Right renal cortex interstitium (tissue), 3 donors: Measurements from ENCODE around the gene ADAMTSL2. TPM values are rescaled to one million over a fixed set of nuclear protein-coding genes. Genes with fewer than 3 reads are reported as not detected.

Source experiments
- DNase-seq, 3 donors: peaks; one replicate each; pipeline ENCODE4 v3.0.0-alpha.2; 2013; ENCODE audit warnings: low read depth in 3 of 3, low spot score in 2 of 3
- polyA plus RNA-seq, 3 donors: library from polyadenylated mRNA; unstranded; fragments of 120-200 nt; gene quantifications; one replicate each; pipeline ENCODE4 v1.2.1, GENCODE V29; 2013; ENCODE audit not compliant: insufficient read length in 3 of 3

ADAMTSL2 gene
- polyA plus RNA-seq, 3 donors, result 1.3 to 1.4 (median 1.3) TPM

DNA sequence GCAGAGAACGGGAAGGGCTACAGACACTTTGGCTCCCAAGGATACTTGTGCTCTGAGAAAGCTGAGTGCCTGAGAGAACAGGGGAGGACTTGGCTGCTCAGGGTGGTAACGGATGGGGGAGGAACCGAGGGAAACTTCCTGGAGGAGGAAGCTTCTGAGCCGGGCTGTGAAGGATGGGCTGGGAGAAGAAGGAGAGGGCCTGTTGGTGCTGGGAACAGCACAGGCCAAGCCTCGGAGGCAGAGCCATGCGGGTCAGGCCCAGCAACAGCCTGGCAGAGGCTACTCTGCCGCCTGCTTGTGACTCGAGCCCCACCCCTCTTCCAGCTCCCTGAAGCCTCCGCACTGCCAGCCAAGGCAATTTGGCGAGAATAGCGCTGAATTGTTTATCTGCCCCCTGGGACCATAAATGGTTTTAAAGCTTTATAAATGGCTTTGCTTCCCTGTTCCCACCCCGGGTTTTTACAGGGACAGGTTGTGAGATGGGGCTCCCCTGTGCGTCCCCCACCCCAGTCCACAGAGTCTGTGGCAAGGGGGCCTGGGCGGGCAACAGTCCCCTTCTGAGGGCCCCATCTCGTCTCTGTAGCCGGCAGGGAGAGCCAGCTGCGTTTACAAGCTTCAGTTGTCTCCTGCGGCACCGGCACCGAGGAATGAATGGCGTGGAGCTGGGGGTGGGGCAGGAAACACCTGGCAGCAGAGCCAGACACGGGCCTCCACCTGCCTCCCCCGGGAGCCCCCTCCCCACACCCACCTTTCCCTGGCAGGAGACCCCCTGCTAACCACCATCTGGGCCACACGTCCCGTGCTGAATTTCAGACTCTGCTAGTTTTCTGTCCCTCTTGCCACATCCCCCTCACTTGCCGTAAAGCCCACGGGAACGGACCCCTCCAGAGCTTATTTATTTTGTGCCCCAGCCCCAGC, 50.3 kb downstream of the ADAMTSL2 start:
- DNase-seq, result no peak

DNA sequence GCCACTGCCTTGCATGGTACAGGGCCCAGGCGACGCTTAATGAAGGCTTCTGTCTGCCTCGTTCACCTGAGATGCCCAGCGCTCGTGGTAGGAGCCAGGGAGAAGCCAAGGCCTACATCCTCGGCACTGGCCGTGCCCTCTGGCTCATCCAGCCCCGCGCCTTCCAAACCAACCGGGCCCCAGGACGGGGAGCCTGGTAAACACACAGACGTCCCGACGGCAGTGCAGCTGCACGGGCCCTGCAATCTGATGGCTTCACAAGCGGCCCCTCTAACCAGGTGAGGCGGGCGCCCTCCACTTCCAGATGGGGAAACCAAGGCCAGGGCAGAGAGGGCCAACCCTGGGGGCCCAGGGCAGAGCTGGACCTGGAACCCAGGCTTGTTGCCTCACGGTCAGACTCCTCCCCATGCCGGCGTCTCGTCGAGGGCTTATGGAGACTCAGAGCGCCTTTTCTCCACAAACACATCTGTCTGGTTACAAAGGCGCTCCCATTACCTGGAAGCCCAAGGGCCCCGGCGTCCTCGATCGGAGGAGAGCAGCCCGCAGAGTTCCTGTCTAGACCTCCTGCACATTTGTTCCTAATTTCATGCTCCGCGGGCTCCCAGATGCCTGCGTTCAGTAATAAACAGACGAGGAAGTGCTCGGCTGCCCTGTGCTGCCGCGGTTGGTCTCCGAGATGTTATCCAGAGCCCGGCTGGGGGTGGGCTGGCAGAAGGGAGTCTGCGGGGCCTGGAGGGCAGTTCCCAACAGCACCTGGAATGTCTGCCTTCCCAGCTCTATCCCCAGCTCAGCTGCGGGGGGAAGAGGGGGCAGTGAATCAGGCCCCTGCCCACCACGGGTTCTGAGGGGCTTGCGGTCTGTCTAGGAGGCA, 51.2 kb downstream of the ADAMTSL2 start:
- no peak for DNase-seq

DNA sequence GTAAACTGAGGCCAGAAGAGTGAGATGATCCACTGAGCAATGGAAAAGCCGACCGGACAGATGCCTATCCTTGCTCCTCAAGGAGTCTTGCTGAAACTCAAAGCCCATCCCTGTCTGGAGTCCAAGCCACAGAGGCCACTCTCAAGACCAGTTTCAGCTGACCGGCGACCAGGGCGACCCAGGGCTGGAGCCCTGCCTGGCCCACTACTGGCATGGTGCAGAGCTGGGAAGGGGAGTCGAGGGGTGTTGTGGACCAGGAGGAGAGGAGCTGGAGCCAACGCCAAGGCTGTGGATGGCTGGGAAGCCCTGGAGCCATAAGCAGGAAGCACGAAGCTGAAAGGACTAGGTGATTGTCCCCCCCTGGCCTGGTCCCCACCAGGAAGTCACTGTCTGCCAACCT, 52.5 kb downstream of the ADAMTSL2 start:
- no peak for DNase-seq

DNA sequence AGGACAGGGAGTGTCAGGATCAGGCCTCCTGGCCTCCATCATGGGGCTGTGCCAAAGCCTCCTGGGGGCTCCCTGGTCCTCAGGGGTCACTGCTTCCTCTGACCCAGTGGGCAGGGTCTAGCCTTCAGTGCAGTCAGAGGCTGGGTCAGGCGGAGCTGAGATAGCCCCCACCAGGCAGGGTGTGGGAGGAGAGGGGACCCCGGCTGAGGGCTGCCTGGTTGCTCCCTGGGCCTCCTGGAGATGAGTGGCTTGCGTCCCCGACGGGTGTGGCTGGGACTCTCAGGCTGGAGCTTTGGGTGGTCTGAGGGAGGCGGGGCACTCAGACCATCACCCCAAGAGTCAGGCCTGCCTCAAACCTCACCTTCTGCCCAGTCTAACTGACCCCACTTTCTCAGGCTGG, 53.0 kb downstream of the ADAMTSL2 start:
- DNase-seq, result no peak

DNA sequence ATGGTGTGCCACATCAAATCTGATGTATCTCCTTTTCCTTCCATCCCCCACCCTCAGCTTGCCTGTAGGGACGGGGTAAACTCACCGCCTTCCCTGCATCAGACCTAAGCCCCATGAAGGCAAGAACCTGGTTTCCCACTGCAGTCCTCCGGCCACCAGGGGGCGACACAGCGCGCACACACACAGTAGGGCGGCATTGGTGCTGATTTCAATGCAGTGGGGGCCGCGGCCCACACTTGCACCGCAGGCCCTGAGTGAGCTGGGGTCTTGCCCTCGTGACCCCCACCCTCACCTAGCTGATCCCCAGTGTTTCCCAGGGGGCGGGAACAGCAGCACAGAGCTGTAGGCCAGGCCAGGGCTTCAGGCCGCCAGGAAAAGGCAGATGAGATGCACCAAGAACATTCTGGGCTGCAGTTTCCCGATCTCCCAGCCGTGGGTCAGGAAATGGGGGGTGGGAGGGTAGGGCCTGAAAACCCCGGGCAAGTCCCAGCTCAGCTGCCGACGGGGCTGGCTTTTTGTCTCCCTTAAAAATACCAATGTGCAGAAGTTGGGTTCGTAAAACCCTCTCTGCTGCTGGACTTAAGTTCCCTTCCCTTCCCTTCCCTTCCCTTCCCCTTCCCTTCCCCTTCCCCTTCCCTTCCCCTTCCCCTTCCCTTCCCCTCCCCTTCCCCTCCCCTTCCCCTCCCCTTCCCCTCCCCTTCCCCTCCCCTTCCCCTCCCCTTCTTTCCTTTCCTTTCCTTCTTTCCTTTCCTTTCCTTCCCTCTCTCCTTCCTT, 55.1 kb downstream of the ADAMTSL2 start:
- DNase-seq, result no peak

DNA sequence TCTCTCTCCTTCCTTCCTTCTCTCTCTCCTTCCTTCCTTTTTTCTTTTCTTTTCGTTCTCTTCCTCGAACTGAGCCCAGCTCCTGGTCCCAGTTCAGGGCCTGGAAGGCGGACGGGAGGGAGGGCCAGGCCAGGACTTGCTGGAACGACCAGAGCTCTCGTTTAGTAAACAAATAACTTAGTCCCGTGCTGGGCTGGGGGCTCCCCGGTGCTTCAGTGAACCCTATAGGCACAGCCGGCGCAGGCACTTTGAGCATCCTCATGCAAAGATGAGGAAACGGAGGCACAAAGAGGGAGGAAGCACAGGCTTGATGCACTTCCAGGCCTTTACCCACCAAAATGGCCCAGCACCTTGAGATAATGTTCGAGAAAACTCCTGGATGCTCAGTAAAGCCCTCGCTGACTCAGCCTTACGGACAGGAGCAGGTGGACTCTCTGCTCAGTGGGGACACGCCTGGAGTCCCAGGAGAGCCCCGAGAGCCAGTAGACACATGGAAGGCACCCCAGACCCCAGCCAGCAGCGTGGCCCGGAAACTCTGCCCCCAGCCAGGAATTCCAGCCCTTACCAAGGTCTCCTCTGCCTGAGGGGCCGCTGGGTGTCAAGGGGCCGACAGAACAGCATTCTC, 55.8 kb downstream of the ADAMTSL2 start:
- no peak for DNase-seq

DNA sequence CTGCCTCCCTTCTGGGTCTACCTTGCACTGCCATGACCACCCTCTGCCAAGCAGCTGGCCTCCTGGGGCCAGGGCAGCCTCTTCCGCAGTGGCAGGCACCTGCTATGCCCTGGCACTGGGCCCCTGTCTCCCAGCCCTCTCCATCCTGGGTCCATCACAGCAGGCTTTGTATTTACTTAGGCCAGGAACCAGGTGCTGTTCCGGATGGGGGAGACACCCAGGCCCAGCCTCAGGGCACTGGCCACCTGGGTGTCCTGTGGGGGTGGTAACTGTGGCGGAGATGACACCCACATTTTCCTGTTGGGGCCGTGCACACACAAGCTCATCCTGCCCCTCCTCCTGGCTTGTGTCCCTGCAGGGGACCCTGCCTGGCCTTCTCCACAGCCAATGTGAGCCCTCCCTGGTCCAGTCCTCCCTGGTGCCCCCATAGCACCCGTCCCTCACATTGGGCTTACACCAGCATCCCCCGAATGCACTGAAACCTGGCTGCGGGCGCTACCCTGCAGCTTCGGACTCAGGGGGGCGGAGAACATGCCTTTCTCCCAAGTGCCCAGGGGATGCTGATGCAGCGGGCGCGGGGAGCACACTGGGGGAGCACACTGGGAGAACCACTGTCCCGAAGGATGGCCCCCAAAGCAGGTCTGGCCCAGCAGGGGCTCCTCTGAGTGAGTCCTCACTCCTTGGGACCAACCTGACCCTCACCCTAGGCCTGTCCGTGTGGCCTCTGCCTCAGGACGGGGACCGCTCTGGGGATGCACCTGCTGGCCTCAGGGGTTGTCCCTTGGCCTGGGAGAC, 56.8 kb downstream of the ADAMTSL2 start:
- no peak for DNase-seq

DNA sequence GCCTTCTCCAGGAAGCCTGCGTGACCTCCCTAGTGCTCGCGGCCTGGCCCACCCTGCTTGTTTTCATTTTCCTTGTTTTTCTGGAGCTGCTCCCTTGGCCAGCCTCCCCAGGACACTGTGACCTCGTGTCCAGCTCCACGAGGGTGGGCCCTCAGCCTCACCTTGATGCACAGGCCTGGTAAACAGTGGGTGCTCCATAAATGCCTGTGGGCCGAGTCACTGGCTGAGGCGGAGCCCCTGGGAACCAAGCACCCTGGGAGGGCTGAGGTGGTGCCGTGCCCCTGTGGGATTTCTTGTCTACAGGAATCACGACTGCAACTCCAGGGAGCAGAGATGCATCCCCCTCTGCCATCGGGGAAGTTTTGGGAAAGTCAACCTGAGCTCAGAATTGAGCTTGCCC, 57.5 kb downstream of the ADAMTSL2 start:
- DNase-seq, result no peak

DNA sequence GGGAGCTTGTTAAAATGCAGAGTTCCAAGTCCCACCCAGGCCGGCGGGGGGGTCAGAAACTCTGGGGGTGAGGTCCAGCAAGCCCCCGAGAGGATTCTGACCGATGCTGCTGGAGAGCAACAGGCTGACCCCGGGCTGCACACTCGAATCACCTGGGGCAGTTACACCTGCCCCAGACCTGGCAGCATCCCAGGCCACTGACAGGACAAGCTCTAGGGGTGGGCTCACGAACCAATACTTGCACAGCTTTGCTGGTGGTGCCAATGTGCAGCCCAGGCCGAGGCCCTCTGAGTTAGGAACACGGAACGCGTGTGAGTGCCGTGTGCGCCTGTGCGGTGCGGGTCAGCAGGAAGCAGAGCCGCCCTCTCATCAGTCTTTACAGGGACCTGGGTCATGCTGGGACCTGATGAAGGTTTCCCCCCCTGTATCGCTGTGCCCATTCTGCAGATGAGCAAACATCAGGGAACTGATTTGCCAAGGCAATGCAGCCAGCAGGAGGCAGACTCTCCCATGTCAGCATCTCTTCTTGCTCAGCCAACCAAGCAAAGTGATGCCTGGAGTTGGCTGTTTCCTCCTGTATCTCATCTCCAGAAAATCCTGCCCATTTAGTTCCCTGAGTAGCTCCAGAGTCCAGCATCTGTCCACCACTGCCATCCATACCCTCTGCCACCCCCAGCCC, 58.4 kb downstream of the ADAMTSL2 start:
- DNase-seq, result no peak

DNA sequence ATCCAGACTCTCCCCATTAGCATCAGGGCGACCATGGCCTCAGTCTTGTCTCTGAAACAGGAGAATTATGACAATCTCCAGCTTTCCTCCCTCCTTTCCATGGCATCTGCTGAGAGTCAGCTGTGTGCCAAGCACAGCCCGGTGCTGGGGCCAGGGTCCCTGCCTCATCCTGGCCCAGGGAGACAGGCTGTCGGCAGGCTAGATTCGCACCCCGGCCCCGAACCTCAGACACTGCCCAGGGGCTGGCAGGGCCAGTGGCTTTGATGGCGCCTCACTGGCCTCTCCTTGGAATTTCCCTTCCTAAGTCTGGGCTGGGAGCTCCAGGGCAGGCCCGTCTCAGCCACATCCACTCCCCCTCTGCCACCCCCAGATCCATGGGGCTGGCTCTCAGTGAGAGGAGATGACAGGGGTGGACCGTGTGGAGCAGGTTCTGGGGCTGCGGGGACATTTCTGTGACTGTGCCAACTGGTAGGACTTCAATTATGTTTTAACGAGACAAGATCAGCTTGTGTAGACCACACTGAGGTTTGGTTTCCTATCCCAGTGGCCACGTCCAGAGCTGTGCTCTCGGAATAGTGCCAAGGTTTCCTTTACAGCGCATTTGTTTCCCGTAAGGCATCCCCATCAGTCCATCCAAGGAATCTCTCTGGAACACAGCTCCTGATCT, 59.2 kb downstream of the ADAMTSL2 start:
- DNase-seq, result no peak

DNA sequence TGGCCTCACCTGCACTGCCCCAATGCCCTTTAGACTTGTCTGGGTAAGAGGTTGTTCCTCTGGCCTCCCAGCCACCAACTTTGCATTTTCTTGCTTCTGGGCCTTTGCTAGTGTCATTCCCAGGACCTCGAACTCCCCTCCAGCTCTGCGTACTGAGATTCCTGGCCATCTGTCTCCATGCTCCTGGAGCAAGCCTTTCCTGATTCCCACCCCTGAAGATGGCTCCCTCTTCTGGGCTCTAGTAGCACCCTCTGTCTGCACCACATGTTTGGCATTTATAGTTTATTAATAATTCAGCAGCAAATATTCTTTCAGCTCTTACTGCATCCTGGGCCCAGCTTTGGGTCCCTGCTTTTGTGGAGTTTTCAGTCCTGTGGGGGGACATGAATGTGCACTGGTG, 59.8 kb downstream of the ADAMTSL2 start:
- DNase-seq, result no peak

DNA sequence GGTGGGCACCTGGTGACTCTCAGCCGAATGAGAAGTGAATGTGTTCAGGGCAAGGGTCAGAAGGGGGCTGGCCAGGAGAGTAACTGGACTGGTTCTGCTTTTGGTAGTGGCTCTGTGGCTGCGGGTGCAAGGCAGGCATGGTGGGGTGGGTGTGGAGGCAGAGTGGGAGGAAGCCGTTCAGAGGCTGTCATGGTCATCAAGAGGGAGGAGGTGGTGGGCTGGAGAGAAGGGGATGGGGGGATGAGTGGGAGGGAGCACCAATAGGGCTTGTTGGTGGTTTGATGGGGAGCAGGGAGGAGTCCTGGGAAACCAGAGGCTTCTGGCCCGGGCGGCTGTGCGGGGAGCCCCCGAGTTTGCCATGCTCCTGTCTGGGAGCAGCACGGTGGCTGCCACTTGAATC, 61.4 kb downstream of the ADAMTSL2 start:
- DNase-seq, result no peak

DNA sequence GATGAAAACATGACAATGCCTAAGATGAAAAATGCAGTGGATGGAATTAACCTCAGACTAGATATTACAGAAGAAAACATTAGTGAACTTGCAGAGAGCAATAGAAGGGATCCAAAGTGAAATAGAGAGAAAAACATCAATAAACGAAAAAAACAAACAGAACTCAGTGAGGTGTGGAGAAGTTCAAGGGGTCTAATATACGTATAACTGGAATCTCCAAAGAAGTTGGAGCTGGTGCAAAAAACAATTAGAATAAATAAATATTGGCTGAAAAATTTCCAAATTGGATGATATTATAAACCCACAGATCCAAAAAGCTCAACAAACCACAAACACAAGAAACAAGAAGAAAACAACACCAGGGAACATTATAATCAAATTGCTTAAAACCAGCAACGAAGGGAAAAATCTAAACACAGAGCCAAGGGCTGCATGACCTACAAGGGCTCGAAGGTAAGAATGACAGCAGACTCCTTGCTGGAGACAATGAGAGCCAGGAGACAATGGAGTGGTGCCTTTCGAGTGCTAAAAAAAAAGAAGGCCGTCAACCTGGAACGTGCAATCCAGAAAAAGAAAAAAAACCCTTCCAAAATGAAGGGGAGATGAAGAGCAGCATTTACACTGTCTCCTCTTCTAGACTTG, 62.9 kb downstream of the ADAMTSL2 start:
- no peak for DNase-seq

DNA sequence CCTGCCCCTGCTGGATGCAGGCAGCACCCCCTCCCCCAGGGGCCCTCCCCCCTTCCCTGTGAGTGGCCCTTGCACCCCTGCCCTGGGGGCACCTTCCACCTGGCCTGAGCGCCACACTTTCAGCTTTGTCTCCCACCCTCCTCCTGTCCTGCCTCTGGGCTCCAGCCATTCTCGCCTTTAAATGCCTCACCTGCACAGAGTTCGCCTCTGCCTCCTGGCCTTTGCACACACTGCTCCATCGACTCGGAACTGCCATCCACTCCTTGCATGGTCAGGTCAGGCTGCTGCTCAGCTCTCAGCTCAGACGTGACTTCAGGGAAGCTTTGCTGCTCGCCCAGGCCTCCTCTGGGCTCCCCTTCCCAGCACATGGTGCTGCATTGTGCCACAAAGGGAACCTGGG, 64.5 kb downstream of the ADAMTSL2 start:
- no peak for DNase-seq

DNA sequence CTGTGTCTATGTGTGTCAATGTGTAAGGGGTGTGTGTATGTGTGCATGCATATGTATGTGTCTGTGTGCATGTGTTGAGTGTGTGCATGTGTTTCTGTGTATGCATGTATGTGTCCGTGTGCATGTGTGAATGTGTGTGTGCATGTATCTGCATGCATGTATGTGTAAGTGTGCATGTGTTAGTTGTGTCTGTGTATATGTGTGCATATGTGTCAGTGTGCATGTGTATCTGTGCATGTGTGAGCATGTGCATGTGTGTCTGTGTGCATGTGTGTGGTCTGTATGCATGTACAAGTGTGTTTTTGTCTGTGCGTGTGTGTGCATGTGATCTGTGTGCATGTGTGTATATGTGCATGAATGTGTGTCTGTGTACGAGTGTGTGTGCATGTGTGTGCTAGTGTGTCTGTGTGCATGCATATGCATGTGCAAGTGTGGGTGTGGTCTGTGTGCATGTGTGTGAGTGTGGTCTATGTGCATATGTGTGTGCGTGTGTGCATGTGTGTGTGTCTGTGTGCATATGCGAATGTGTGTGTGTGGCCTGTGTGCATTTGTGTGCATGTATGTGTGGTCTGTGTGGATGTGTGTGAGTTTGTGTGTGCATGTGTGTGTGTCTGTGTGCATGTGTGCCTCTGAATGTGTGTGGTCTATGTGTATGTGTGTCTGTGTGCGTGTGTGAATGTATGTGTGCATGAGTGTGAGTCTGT, 65.1 kb downstream of the ADAMTSL2 start:
- DNase-seq, result no peak

DNA sequence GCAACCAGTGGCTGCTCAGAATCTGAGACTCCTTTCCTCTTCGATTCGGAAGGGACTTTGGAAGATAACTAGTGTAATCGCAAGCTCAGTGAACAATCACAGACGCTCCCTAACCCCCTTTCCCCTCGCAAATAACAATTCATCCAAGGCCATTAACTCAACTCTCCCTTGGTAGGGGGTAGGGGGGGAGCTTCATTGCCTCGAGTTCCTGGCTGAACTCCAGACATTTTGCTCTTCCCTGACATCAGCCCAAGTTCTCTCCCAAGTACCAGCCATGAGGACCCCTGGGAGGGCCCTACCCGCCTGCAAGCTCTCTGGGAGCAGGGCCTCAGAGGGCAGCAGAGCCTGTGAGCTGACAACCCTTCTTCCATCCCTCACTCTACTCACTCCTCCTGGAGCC, 66.2 kb downstream of the ADAMTSL2 start:
- DNase-seq, result no peak

DNA sequence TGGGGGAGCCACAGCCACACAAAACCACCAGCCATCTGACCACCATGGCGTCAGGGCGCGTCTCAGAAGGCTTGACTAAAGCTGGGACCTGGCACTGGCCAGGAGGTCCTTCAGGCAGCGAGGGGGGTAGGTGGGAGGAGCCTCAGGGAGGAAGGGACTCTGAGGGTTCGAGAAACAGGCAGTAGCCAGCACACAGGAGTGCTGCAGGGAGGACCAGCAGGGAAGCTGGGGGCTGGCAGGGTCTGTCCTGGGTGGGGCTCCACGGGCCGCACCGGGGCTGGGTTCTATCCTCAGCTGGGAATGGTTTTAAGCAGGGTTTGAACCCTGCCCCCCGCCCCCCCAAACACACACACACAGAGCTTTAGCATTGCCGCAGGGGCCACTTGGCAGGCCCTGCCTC, 67.2 kb downstream of the ADAMTSL2 start:
- DNase-seq, result no peak

DNA sequence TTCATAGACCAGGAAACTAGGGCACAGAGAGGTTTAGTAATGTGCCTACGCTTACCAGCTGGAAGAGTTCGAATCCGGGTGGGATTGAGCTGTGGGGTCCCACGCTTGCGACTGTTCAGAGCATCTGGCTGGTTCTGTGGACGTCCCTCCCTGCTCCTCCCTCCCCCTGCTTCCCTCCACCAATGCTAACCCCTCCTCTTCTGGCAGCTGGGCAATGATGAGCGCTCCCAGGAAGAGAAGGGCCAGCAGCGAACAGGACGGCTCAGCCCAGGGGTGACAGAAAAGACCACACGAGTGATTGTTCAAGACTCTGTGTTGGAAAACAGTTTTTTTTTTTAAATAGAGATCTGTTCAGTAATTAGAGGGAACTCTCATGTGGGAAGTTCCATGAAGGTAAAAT, 67.8 kb downstream of the ADAMTSL2 start:
- DNase-seq, result no peak
